Measurements from ENCODE around the gene SMIM29.
"Not testable (repeated sequence)": the region's sequence is repeated elsewhere in the genome, so short reads cannot be mapped to it uniquely, and the experiment has no call there.

Gene SMIM29

DNA sequence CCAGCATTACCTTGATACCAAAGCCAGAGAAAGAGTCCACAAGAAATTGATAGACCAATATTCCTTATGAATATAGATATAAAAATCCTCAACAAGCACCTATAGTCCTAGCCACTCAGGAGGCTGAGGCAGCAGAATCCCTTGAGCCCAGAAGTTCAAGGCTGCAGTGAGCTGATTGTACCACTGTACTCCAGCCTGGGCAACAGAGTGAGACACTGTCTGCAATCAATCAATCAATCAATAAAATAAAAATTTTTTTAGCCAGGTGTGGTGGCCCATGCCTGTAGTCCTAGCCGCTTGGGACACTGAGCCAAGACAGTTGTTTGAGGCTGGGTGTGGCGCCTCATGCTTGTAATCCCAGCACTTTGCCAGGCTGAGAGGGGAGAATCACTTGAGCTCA, 18.9 kb upstream of the SMIM29 start:
- DNase-seq = no peak

DNA sequence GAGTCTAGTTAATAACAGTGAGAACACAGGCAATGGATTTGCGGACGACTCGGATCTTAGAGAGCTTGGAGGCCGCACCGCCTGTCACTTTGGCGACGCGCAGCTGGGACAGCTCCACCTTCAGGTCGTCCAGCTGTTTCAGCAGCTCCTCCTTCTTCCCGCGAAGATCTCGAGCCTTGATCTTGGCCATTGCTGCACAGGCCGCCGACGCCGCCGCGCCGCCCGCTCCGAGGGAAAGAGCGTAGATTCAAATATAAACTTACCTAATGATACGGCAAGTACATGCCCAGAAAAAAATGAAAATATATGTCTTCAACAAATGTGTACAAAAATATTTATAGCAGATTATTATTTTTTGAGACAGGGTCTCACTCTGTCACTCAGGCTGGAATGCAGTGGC, 14.7 kb upstream of the SMIM29 start:
- not testable (repeated sequence) for DNase-seq

DNA sequence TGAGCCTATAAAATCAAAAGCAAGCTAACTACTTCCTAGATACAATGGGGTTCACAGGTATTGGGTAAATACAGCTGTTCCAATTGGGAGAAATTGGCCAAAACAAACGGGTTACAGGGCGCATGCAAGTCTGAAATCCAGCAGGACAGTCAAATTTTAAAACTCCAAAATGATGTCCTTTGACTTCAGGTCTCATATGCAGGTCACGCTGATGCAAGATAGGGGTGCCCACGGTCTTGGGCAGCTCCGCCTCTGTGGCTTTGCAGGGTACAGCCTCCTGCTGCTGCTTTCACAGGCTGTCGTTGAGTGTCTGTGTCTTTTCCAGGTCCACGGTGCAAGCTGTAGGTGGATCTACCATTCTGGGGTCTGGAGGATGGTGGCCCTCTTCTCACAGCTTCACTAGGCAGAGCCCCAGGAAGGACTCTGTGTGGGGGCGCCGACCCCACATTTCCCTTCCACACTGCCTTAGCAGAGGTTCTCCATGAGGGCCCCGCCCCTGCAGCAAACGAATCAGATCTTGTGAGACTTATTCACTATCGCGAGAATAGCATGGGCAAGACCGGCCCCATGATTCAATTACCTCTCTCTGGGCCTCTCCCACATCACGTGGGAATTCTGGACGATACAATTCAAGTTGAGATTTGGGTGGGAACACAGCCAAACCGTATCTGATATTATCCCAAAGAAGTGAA, 11.9 kb upstream of the SMIM29 start:
- DNase-seq = no peak

DNA sequence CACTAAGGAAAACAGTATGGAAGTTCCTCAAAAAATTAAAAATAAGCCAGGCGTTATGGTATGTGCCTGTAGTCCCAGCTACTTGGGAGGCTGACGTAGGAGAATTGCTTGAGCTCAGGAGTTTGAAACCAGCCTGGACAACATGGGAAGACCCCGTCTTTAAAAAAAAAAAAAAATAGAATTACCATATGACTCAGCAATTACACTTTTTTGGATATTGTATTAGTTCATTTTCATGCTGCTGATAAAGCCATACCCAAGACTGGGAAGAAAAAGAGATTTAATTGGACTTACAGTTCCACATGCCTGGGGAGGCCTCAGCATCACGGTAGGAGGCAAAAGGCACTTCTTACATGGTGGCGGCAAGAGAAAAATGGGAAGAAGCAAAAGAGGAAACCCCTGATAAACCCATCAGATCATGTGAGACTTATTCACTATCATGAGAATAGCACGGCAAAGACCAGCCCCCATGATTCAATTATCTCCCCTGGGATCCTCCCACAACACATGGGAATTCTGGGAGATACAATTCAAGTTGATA, 10.8 kb upstream of the SMIM29 start:
- no peak for DNase-seq

DNA sequence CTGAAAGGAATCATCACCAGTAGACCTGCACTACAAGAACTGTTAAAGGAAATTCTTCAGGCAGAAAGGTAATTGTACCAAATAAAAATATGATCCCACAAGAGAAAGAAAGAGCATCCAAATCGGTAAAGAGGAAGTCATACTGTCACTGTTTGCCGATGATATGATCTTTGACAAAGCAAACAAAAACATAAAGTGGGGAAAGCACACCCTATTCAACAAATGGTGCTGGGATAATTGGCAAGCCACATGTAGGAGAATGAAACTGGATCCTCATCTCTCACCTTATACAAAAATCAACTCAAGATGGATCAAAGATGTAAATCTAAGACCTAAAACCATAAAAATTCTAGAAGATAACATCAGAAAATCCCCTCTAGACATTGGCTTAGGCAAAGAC, 3.6 kb upstream of the SMIM29 start:
- not testable (repeated sequence) for DNase-seq

DNA sequence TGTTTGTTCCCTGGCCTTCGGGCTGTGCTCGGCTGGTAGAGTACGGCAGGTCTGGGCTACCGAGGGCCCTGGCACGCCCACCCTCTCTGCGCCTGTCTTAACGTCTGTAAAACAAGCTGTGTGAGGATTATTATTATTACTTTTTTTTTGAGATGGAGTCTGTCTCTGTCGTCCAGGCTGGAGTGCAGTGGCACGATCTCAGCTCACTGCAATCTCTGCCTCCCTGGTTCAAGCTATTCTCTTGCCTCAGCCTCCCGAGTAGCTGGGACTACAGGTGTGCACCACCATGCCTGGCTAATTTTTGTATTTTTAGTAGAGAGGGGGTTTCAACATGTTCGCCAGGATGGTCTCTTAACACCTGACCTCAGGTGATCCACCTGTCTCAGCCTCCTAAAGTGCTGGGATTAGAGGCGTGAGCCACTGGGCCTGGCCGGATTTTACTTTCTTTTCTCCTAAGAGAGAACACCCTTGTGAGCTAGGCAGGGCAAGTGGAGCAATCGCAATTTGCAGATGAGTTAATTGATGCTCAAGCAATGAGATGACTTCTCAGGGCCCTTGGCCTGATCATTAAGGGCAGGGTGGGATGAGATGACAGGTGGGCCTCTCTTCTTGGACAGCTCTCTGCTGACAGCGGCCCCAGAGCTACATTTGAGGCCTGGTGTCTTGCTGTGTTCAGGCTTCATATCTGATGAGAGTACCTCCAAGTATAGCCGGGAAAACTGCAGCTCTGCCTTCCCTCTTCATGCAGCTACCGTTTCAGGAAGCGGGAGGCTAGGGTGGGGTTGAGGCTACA, 859 bp upstream of the SMIM29 start:
- no peak for DNase-seq

DNA sequence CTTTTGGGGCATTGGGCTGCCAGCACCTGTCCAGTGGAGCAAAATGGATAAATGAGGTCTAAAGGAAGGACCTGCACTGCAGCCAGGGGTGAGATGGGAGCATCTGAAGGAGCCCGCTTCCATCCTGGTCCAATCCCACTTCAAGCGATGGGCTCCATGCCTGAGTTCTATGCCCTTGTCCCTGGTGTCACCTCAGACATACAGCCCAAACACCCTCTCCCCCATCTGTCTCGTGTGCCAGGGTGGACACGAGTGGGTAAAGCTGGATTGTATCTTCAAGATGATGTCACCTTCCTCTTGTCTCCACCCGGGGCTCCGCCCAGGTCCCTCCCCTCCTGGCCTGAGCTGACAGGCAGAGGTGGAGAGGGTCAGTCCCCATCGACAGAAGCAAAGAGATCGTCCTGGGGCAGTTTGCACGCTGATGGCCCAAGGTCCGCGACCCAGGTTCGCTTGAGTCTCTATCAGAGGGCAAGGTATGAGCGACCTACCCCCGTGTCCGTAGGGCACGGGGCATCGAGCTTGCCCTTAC, 544 bp downstream of the SMIM29 start:
- DNase-seq = no peak

DNA sequence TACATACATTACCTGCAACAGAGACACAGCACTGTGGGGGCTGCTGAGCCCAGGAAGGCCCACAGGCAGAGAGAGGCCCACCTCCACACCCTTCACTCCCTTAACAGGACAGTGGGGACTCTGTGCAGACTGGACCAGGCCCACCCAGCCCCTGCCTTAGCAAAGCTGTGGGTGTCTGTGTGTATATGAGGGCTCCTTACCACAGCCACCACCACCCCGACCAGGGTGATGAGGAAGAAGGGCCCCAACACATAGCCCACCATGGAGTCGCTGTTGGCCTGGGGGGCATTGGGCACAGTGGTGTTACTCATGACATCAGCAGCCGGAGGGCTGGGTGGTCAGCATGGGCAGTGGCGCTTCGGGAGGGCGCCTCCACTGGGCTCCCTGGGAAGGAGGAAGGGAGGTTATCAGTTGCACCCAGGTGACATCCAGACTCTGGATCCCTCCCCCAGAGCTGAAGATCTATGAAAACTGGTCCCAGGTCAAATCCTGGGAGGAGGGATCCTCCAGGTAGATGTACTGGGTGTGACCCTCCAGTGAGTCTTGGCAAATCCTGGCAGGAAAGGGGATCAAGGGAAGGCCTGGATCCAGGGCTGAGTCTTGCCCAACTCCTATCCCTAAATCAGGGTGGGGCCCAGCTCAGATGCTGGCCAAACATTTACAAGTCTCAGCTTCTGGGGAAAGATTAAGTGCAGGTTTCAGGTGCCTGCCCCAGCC, 1.2 kb downstream of the SMIM29 start:
- DNase-seq = no peak

DNA sequence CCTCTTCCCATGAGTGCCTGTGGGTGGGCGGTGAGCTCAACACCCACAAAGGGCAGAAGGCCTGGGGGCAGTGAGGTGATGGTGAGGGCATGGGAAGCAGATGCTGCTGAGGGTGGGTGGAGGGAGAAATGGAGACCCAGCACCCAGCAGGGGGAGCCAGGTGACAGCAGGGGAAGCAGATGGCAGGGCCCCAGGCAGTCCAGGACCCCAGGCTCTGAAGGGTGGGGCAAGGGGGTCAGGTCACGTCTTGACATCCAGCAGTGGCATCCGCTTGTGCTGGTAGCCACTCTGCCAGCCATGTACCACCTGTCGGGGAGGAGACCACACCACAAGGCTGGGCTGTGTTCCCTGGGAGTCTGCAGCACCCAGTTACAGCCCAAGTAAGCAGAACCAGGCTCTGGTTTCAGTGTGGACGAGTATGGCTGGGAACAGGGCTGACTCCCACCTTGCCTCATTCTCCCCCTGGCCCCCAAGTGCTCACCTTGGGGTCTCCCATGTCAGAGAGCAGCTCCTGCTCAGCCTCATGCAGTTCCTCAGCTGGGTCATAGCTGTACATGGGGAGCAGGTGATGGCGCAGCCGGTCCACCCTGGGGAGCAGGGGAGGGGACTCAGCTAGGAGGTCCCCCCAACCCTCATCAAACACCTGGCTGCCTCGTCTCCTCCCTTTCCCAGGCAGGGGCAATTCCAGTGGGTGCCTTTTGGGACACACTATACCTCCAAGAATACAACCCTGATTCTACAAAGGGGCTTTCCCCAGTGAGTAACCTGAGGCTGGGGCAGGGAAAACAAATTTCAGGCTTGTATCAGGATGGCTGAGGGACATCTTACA, 2.0 kb downstream of the SMIM29 start:
- peak; percentile 59 for DNase-seq

DNA sequence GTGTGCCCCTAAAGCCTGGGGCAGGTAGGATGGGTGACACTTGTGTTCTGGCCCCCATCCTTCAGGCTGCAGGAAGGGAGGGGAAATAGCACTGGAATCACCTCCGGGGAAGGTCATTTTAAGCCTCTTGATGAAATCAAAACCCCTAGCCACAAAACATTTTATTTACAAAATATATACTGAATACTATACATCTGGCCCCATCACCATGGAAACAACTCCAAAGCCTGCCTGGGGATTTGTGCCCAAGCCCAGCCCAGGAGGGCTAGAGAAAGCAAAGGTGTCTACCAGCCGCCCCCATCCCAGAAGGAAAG, 2.6 kb downstream of the SMIM29 start:
- DNase-seq = no peak

DNA sequence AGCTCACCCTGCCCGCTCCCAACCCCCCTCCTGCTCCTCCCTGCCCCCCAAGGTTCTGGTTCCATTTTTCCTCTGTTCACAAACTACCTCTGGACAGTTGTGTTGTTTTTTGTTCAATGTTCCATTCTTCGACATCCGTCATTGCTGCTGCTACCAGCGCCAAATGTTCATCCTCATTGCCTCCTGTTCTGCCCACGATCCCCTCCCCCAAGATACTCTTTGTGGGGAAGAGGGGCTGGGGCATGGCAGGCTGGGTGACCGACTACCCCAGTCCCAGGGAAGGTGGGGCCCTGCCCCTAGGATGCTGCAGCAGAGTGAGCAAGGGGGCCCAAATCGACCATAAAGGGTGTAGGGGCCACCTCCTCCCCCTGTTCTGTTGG, 3.1 kb downstream of the SMIM29 start:
- DNase-seq = not testable (repeated sequence)

DNA sequence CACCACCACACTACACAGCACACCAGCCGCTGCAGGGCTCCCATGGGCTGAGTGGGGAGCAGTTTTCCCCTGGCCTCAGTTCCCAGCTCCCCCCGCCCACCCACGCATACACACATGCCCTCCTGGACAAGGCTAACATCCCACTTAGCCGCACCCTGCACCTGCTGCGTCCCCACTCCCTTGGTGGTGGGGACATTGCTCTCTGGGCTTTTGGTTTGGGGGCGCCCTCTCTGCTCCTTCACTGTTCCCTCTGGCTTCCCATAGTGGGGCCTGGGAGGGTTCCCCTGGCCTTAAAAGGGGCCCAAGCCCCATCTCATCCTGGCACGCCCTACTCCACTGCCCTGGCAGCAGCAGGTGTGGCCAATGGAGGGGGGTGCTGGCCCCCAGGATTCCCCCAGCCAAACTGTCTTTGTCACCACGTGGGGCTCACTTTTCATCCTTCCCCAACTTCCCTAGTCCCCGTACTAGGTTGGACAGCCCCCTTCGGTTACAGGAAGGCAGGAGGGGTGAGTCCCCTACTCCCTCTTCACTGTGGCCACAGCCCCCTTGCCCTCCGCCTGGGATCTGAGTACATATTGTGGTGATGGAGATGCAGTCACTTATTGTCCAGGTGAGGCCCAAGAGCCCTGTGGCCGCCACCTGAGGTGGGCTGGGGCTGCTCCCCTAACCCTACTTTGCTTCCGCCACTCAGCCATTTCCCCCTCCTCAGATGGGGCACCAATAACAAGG, 3.6 kb downstream of the SMIM29 start:
- DNase-seq = not testable (repeated sequence)

DNA sequence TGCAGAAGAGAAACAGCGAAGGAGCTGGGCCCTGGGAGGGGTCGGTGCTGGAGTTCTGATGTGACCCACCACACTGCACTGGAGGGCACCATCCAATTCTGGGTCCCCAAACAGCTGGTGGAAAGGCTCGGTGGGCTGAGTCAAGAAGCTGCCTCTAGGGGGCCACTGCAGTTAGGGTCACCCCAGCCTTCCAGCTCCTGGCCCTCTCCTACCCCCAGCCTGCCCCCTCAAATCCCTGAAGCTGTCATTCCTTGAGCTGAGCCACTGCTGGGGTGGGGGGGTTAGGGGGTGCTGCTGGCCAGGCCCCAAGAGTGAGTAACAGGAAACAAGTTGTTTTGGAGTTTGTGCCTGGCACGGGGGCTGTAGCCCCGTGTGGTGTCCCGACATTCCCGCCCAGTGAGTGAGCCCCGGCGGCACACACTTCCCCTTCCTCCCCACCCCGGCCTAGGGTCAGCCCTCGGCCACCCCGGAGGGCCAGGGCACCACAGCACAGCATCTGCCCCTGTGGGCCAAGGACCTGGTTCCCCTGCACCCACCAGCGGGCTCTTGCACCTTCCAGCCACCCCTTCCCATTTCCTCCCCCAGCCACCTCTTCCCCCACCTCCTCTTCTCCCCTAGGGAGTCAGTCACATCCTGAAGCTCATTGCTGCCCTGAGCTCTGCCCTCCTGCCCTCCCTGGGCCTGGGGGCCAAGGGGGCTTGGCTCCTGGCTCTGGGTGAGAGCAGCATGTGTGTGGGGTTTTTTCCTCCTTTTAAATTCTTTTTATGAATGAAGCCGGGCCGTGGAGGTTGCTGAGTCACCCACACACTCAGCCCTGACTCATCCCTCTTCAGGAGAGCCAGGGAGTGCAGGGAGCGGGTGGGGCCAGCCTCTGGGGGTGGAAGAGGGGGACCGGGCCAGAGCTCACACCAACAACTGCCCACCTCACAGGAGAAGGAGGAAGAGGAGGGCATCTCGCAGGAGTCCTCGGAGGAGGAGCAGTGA, 4.6 kb downstream of the SMIM29 start:
- no peak for DNase-seq

DNA sequence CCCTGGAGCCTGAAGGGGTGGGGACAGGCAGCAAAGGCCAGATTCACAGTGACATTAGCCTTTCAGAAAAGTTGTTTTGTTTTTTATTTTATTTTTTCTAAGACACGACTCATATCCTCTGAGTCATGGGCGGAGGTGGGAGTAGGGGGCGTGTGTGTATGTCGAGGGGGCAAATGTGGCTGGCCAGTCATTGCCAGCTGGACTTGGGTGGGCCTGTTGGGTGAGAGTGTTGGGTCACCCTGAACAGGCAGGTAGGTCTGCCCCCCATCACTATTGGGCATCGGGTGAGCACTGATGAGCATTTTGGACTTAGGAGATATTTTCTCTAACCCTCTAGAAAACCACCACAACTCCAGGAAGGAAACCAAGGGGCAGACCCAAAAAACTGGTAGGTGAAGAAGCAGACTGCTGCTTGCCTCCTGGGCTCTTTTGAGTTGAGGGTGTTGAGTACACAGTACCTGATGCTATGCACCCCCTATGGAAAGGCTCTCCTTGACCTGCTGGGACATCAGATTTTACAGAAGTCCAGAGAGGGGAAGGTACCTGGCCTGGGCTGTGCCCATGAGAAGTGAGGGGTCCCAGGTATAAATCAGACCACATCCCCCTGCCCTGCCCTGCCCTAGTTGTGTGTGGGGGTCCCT, 5.6 kb downstream of the SMIM29 start:
- no peak for DNase-seq

DNA sequence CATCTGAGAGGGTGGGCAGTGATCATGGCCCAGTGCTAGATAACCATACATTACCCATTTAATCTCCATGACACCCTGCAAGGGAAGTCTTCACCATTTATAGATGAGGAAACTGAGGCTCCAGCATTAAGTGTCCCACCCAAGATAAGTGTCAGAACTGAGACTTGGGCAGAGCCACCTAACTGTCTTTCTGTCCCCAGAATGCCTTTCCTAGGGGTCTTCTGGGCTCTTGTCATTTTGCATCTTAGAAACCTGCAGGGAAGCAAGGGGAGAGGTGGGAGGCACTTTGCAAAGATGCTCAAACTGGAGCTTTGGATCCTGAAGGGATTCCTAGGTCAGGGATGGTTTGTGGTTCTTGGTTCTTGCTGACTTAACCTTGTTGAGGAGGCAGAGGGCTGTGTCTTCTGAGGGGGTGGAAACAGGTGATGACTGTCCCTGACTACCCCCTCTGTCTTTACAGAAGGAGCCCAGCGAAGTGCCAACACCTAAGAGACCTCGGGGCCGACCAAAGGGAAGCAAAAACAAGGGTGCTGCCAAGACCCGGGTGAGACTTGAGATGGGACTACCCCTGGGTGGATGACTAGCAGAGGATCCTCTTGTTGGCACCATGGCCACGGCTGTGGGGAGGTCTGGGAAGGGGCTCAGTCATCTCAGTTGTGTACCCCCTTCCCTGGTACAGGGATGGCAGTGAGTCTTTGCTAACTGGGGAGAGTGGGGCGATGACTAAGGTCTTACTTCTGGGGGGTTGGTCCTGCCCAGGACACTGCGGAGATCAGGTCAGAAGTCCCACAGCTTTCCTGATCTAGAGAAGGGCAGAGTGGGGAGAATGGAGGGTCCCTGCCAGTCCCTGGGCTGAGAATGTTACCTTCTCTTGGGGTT, 6.3 kb downstream of the SMIM29 start:
- no peak for DNase-seq

DNA sequence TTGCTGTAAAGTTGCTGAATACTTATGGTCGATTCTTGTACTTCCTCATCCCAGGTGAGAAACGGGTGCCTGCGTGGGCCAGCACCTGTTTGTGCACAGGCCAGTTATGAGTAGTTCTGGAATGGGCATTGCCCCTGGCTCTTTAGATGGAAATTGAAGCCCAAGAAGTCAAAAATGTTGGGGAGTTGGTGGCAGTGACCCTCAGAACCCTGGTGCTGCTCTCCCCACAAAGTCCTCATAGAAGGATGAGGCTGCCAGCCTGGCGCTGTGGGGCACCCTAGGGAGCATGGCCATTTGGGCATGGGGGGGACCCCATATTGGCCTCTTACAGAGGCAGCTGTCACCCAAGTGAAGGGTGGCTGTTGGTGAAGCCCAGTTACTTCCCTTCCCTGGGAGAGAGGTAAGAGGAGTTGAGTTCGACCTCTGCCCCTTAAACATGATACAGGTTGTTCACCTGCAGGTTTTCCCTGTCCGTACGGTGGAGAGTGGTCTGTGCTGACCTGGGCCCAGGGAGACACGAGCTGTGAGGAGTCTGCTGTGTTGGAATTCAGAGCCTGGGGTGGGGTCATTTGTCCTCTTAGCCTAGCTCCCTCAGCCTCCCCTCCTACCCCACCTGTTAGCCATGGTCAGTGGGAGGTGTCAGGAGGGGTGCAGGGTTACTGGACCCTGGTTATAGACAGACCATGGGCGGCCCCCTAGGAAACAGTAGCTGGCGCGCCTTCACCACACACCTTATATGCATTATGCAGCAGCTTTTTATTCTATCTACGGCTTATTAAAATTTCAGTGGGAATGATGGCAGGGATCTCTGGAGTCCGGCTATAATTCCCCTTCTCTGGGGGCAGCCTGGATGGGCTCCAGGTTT, 7.2 kb downstream of the SMIM29 start:
- DNase-seq = no peak

DNA sequence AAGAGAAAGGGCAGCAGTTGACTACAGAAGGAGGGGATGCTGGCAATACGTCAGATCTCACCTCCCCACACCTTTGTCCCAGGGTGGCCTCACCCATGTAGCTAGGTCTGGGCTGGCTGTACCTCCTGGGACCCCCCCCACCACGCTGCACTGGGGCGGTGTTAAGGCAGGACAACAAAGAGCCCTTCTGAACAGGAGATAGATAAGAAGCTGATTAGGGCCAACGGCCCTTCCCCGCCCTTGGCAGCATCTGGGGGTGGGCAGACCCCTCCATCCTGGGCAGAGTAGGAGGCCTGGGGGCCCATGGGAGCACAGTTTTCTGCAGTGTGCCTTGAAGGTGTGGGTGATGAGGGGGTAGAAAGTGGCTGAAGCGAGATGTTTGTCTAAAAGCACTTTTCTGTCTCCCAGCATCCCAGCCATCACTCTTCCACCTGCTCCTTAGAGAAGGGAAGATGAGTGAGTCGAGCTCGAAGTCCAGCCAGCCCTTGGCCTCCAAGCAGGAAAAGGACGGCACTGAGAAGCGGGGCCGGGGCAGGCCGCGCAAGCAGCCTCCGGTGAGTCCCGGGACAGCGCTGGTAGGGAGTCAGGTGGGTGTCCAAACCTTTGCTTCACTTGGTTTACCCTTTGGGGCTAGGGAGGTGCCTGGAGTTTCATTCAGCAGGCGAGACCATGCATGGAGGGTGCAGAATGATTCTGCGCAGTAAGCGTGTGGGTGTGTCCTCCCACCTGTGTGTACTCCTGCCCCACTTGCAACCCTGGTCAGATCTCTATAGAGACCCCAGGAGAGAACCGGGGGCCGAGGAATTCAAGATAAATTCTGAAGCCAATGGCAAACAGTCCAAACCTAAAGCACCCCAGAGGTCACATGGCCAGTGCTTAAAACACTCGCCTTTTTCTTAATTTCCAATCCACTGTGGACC, 8.2 kb downstream of the SMIM29 start:
- no peak for DNase-seq
